Erythroblast (primary cell): ENCODE measurements around the gene ANKRD6.
A peak's percentile ranks its signal among the peaks of the same experiment; 100 is the strongest.

Experiments
- DNase-seq, 2 experiments: peaks; one replicate each; lab custom pipeline; 2025; lab: John Stamatoyannopoulos, UW
- GATA1 ChIP-seq: IDR thresholded peaks from 2 replicates; pipeline ENCODE4 v1.6.1; 2011; ENCODE audit warnings: low read depth, mild to moderate bottlenecking, control low read depth, low read length, moderate library complexity
- POLR2A ChIP-seq: IDR thresholded peaks from 2 replicates; pipeline ENCODE4 v1.6.1; 2011; ENCODE audit warnings: mild to moderate bottlenecking, low read length

The ANKRD6 gene

DNA sequence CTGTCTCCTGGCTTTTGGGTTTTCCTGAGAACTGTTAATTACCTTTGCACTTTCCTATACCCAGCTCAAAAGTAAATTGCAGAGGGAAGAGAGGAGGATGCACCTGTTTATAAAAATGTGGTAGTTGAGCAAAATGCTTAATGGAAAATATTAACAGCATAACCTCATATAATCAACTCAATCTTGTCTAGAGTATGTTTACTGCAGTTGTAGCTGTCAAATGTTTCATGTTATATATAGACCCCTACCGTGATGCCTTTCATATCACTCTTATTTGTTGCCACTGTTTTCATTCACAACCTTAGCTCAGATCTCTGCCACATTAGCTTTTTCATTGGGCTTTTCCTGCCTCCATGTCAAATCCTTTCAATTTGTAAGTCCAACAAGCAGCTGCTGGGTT is 36.0 kb downstream of the ANKRD6 start:
- TF ChIP-seq POLR2A = no peak
- TF ChIP-seq GATA1 = no peak
- DNase-seq = no peak

DNA sequence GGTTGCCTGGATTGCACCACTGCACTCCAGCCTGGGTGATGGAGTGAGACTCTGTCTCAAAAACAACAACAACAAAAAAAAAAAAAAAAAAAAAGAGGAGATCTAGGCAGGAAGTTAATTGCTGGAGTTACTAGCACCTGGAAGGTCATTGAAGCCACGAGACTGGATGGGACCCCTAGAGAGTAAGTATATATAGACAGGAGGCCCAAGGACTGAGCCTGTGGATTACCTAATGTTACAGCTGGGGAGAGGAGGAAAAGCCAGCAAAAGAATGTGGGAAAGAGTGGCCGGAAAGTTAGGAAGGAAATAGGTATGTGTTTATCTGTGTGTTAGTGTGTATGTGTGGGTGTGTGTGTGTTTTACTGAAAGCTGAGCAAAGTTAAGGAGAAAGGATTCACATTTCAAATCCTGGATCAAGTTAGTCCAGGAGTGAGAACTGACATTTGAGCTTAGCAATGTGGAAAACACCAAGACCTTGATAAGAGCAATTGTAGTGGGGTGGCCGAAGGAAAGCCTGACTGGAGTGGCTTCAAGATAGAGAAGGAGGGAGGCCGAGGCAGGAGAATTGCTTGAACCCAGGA is 38.4 kb downstream of the ANKRD6 start:
- no peak for DNase-seq

DNA sequence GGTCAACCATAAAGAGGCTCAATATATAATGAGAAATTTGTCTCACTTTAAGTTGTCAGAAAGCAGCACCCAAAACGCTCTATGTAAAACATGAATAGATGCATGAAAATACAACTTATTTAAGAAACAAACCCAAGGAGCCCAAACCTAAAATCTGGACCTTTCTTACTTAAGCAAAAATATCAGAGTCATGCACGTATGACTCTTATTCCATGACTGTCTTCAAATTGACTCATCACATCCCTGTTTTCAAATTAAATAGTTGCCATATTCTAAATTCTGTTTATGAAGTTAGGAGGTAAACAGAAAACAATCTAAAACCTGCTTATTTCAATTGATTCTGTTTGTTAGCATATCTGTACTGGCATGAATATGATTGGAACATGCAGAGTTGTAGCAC is 42.1 kb downstream of the ANKRD6 start:
- no peak for DNase-seq
- TF ChIP-seq POLR2A = no peak
- TF ChIP-seq GATA1 = no peak

More for the DNA sequence above, 38.4 kb downstream of the ANKRD6 start:
- TF ChIP-seq POLR2A = no peak
- TF ChIP-seq GATA1 = no peak

DNA sequence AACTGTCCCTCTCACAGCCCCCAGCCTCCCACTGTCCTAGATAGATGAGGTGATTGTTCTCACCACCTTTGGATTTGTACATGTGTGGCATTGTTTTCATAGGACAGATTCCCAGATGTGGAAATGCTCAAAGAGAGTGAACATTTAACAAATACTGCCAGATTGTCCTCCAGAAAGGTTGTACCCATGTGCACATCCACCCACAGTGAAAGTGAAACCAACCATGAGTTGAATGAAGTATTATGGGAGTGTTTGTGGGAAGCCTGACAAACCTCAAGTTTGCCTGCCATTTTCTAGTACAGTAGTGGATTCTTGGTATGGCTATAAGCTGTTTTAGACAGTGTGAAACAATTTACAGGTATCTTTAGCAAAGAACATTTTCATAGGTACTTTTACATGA is 42.7 kb downstream of the ANKRD6 start:
- TF ChIP-seq POLR2A = no peak
- TF ChIP-seq GATA1 = no peak
- peak in 1 of 2 experiments; percentile 12 for DNase-seq

DNA sequence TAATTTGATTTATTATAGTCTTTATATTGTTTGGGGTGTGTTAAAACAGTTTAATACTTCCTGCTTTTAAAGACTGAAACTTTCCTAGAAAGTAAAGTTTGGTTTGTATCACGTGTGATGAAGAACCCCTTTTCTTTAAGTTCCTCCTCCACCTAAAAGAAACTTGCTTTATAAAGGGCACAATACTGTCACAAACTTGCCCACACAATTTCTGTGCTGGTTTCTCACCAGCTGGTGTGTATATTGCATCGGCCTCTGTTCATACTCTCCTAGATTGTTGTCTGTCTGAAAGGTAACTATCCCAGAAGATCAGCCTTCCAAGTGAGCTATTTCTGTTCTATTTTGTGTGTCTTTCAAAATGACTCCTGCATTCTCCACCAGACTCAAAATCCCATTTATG is 46.9 kb downstream of the ANKRD6 start:
- no peak for DNase-seq
- TF ChIP-seq GATA1 (no peak), POLR2A (no peak)

DNA sequence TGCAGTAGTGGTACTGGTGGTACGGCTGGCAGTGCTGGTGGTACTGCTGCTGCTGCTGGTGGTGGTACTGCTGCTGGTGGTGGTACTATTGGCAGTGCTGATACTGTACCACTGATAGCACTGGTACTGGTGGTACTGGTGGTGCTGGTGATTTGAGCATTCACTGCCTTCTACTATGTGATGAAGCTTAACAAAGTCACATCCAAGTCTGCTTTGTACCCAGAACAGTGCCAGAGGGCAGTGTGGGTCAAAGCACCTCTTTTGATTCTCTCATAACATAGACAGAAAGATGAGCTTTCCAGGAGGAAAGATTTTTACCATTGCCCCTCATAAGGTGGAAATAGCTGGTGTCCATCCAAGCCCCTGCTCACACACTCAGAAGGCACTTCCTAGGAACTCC is 48.7 kb downstream of the ANKRD6 start:
- no peak for TF ChIP-seq POLR2A
- no peak for TF ChIP-seq GATA1
- no peak for DNase-seq

DNA sequence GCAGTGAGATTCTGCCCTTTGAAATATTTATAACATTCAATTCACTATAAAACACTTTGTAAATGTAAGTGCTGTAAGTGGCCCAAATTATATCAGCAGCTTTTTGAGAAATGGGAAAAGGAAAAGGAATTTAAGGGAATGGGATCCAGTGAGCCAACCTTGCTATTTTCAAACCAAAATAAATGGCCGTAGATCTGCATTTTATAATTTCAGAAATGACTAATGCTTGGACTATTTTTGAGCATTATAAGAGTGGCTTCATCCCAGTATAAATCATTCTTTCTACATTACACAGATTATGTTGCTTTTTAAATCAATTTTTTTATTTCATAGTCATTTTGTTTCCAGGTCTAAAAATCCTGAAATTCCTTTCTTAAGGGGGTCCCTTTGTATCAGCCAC is 49.2 kb downstream of the ANKRD6 start:
- no peak for DNase-seq
- TF ChIP-seq POLR2A = no peak
- no peak for TF ChIP-seq GATA1

DNA sequence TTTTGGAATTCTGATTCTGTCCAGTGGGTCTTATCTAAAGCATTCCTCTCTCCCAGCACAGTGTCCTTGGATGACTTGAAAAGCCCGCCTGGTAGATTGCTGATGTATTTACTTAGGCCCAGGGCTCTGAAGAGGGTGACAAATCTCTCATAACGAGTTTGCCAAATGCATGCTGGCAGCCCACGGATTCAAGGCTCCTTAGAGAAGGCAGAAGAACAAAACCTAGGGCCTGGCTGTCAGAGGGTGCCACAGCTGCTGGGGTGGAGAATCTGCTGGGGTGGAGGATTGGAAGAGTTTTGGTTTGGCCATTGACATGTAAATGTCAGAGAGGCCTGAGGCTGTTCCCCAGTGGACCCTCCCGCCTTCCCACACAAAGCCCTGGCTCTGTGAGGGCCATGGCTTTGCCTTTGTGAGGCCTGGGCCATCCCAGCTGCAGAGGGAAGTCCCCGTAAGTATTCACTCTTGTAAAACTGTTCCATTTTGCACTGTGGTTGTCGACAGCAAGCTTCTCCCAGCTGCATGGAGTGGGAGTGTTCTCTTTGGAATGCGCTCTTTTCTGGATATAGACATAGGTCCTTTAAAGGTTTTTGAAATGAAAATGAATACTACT is 50.3 kb downstream of the ANKRD6 start:
- no peak for DNase-seq
- no peak for TF ChIP-seq POLR2A
- no peak for TF ChIP-seq GATA1

DNA sequence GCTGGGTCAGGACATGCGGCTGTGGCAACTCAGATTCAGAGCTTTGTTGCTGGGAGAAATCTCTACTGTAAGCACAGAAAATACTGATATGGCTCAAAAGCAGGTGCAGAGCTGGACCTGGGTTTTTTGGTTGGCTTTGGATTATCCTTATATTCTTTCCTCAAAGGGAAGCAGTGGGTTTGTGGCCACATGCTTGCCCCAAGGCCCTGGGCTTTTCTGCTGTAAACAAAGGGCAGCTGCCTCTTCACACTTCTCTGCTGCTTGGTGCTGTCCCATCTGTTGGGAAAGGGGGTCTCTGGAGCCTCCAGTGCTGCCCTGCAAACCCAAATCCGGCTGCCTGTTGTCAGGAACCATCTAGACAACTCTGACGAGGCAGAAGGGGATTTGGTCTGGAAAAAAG is 52.4 kb downstream of the ANKRD6 start:
- TF ChIP-seq GATA1 (no peak), POLR2A (no peak)
- DNase-seq = no peak

DNA sequence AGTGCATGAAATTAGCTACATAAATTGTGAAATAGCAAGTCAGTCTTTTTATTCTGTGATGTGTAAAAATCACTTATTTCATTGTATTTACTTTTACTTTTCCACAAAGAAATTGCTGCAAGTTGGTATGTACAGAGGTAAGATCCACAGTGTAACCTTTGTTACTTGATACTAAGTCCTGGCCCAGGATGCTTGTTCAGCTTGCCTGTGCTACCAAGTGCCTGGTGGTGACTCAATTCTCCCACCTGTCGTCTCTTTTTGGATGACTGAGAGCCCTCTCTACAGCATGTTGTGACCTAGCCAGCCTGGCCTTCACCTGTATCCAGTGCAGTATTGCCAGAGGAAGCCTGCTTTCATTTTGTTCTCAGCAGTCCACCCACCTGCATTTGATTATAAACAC is 54.9 kb downstream of the ANKRD6 start:
- DNase-seq = no peak
- TF ChIP-seq POLR2A (no peak), GATA1 (no peak)

DNA sequence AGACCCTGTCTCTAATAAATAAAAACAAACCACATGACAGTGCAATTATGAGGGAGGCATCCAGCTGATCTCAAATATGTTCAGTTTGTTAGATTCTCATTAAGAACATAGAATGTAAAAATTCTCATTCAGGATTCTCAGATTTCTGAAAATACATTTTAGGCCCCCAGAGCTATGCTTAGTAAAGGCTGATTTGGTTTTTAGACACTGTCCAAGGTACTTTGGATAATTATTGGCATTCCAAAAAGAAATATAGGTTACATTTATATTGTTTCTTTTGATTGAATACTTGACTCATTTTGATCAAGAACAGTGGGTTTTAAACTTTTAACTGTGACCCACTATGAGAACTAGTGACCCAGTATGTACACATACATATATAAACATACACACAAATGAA is 55.5 kb downstream of the ANKRD6 start:
- TF ChIP-seq POLR2A (no peak), GATA1 (no peak)

DNA sequence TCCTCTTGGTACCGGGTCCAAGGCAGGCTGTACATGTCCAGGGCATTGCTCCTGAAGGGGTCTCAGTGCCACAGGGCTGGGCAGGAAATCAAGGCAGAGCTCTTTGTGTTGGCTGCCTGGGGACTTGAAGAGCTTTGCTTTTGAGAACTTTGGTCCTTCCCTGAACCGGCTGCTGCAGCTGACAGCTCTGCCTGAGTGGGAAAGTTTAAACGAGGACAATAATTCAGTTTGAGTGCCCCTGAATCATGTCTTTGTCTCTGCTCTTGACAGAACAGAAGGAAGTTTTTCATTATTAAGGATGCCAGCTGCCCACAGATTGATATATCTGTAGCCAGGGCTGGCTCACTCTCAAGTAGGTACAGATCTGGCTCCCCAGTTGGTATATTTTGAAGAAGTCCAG is 56.1 kb downstream of the ANKRD6 start:
- TF ChIP-seq GATA1 = no peak
- no peak for TF ChIP-seq POLR2A
- no peak for DNase-seq

More for the DNA sequence above, 55.5 kb downstream of the ANKRD6 start:
- DNase-seq = no peak

DNA sequence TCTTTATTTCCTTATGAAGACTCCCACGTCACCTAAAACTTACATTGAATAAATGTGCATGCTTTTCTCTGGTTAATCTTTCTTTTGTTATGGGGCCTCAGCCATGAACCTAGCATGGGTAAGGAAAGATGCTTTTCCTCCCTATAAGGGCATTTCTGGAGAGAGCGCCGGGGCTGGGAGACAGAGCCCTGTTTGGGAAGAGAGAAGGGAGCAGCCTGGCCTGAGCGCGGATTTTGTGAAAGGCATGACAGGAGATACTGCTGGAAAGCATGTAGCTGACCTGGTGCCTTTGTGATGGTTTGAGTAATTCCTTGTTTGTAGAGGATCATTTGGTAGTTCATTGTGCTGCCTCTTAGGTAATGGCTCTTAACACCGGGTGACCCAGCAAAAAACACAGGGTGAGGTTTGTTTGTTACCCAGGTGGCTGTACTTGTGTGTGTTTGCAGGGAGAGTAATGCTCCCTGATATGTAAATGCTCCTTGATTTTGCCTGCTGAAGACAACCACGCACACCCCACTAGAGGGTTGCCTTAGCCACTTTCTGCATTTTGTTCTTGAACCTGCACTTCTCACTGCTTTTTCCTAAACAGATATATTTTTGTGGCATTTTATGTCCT is 59.2 kb downstream of the ANKRD6 start:
- no peak for TF ChIP-seq POLR2A
- TF ChIP-seq GATA1 = no peak
- no peak for DNase-seq

DNA sequence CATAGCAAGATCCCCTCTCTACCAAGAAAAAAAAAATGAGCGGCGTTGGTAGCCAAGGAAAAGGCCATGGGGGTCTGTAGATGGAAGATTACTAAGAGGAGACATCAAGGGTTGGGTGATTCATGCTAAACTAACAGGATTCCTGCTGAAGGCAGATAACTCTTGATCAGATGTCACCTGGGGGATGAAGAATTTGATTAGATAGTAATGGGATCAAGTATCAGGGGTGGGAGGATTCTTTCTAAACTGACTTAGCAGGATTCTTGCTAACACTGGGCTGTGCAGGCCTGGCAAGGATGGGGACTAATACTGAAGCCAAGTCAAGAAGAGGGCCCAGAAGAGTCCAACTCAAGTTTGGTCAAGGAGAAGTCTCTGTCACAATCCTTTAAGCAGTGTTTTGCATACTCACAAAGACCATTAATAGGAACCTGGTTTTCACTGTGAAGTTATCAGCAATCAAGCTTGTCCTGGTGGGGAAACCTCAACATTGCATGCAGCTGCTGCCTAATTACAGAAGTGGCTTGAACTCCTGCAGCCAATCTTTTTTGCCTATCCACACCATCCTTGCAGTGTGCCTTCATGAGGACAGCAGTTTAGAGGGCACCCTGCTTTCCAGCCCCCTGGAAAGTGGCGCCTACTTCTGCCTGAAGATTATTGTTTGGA is 61.3 kb downstream of the ANKRD6 start:
- peak; percentile 11 to 19 for DNase-seq
- TF ChIP-seq POLR2A = no peak
- TF ChIP-seq GATA1 = no peak
